B cell (primary cell): ENCODE data around the gene IL1RN. TPM values are rescaled to one million over a fixed set of nuclear protein-coding genes. Genes with fewer than 3 reads are reported as not detected.

ENCODE experiments used
- ATAC-seq: fragments of 200-7000 bp; cut with Tn5 transposase; one replicate; pipeline ENCODE4 v1.10.0; 2021; ENCODE audit warnings: low read depth, mild to moderate bottlenecking, moderate number of reproducible peaks, moderate library complexity
- CTCF ChIA-PET: fragments of 350-600 bp; sonication (Branson Sonifier 250); formaldehyde crosslinking; loops from one replicate; lab custom pipeline; 2021; ENCODE audit warnings: antibody characterized with exemption, inconsistent platforms; lab: Charles Lee
- POLR2A ChIA-PET: fragments of 350-600 bp; sonication (Branson Sonifier 250); formaldehyde crosslinking; loops from one replicate; lab custom pipeline; 2021; ENCODE audit warnings: antibody characterized with exemption; lab: Charles Lee
- DNase-seq: peaks from one replicate; pipeline ENCODE4 v3.0.0; 2013
- H2AFZ ChIP-seq: 2 replicates; pipeline ENCODE4 v1.6.1; 2012; ENCODE audit warnings: mild to moderate bottlenecking, low read depth, low read length; ENCODE audit not compliant: insufficient read depth, poor library complexity, severe bottlenecking
- H3K27ac ChIP-seq, 2 donors: 1 replicate in 1 of 2; 2 replicates in 1 of 2; pipeline ENCODE4 v1.5.1; 2012 to 2013; ENCODE audit warnings: low read length in 2 of 2, mild to moderate bottlenecking in 2 of 2, moderate library complexity in 1 of 2
- H3K27me3 ChIP-seq, 4 experiments: fragments of 200-600 bp in 1 of 4; sonication (generic) in 1 of 4; replicated peaks in 1 of 4; 1 replicate in 2 of 4; 2 replicates in 2 of 4; pipeline versions ENCODE4 v1.6.1 to v1.7.0; 2013 to 2016; ENCODE audit warnings: low read length in 3 of 4, mild to moderate bottlenecking in 2 of 4, mixed read lengths in 1 of 4, moderate library complexity in 1 of 4; ENCODE audit not compliant: insufficient read depth in 4 of 4, control insufficient read depth in 3 of 4; ENCODE audit errors: control extremely low read depth in 1 of 4
- H3K36me3 ChIP-seq, 2 experiments: replicated peaks in 1 of 2; 1 replicate in 1 of 2; 2 replicates in 1 of 2; pipeline versions ENCODE4 v1.6.1 to v1.7.1; 2013; ENCODE audit warnings: low read length in 1 of 2; ENCODE audit not compliant: insufficient read depth in 2 of 2, control insufficient read depth in 1 of 2; ENCODE audit errors: control extremely low read depth in 1 of 2, extremely low read depth in 1 of 2
- H3K4me1 ChIP-seq, 2 donors: fragments of 200-600 bp in 1 of 2; sonication (generic) in 1 of 2; 1 replicate in 1 of 2; 2 replicates in 1 of 2; pipeline versions ENCODE4 v1.5.1 to v1.6.1; 2013 to 2017; ENCODE audit warnings: low read length in 2 of 2; ENCODE audit not compliant: control insufficient read depth in 2 of 2, insufficient read depth in 2 of 2
- H3K4me2 ChIP-seq: replicated peaks from 2 replicates; pipeline ENCODE3; 2012; ENCODE audit warnings: mild to moderate bottlenecking, low read depth, low read length; ENCODE audit not compliant: poor library complexity, severe bottlenecking
- H3K4me3 ChIP-seq, 5 experiments: fragments of 200-600 bp in 1 of 5; sonication (generic) in 1 of 5; 1 replicate in 3 of 5; 2 replicates in 2 of 5; pipeline versions ENCODE4 v1.5.1 to v1.7.0; 2011 to 2016; ENCODE audit warnings: low read length in 4 of 5, mild to moderate bottlenecking in 4 of 5, low read depth in 2 of 5, control low read depth in 1 of 5, moderate library complexity in 1 of 5; ENCODE audit not compliant: insufficient read depth in 1 of 5; ENCODE audit errors: control extremely low read depth in 1 of 5, extremely low read depth in 1 of 5
- H3K79me2 ChIP-seq: fragments of 200-600 bp; sonication (generic); one replicate; pipeline ENCODE4 v1.6.0; 2016; ENCODE audit warnings: low read length; ENCODE audit not compliant: control insufficient read depth, insufficient read depth
- H3K9ac ChIP-seq: fragments of 200-600 bp; sonication (generic); 2 replicates; pipeline ENCODE4 v1.6.1; 2017; ENCODE audit warnings: mild to moderate bottlenecking, low read length, moderate library complexity
- H3K9me3 ChIP-seq, 3 donors: one replicate each; pipeline versions ENCODE4 v1.6.1 to v1.7.1; 2013; ENCODE audit warnings: low read length in 2 of 3; ENCODE audit not compliant: control insufficient read depth in 2 of 3, insufficient read depth in 1 of 3; ENCODE audit errors: control extremely low read depth in 1 of 3
- H4K20me1 ChIP-seq: 2 replicates; pipeline ENCODE4 v1.6.0; 2012; ENCODE audit warnings: mild to moderate bottlenecking, low read length; ENCODE audit not compliant: insufficient read depth, control insufficient read depth, poor library complexity, severe bottlenecking
- H3K27ac Mint-ChIP-seq: one replicate; pipeline ENCODE4 v1.8.0; 2021; ENCODE audit warnings: mixed read lengths
- H3K27me3 Mint-ChIP-seq: one replicate; pipeline ENCODE4 v1.8.0; 2021; ENCODE audit warnings: mixed read lengths
- H3K4me1 Mint-ChIP-seq: one replicate; pipeline ENCODE4 v1.8.0; 2021; ENCODE audit warnings: mixed read lengths
- H3K4me3 Mint-ChIP-seq: one replicate; pipeline ENCODE4 v1.8.0; 2021; ENCODE audit warnings: mixed read lengths
- H3K9me3 Mint-ChIP-seq: one replicate; pipeline ENCODE4 v1.8.0; 2022; ENCODE audit warnings: mixed read lengths; ENCODE audit not compliant: insufficient read depth
- CTCF ChIP-seq: fragments of 200-600 bp; IDR thresholded peaks from one replicate; pipeline ENCODE4 v1.8.0; 2022; ENCODE audit warnings: antibody characterized with exemption, mild to moderate bottlenecking
- EZH2 ChIP-seq: IDR thresholded peaks from 2 replicates; pipeline ENCODE4 v1.6.1; 2012; ENCODE audit warnings: borderline replicate concordance, low read depth, mild to moderate bottlenecking, moderate library complexity, low read length; ENCODE audit not compliant: insufficient read depth, poor library complexity, severe bottlenecking
- WGBS: methylation state at CpG from one replicate; pipeline ENCODE4 v1.1.5; 2013; ENCODE audit warnings: missing lambda C conversion rate; ENCODE audit not compliant: insufficient coverage; 5-methylcytosine and 5-hydroxymethylcytosine counted together
- intact Hi-C: fragments of 100-400 bp; cut with micrococcal nuclease; formaldehyde crosslinking; loops from one replicate; pipeline ENCODE4 v1.10.0; 2022
- polyA minus RNA-seq: library from RNA; depleted of rRNA, polyadenylated mRNA; stranded (reverse); fragments of >200 nt; gene quantifications from 2 replicates; pipeline ENCODE4 v1.2.3, GENCODE V29; 2012
- polyA plus RNA-seq: library from polyadenylated mRNA; depleted of rRNA; stranded (reverse); fragments of >200 nt; gene quantifications from 2 replicates; pipeline ENCODE4 v1.2.3, GENCODE V29; 2012
- total RNA-seq, 2 donors: library from RNA; stranded (reverse); fragments of 120-200 nt in 1 of 2; gene quantifications; 1 replicate in 1 of 2; 2 replicates in 1 of 2; pipeline versions ENCODE4 v1.2.3 to v1.2.4, GENCODE V29; 2013 to 2022

The IL1RN gene
- not detected in 2 replicates for total RNA-seq
- 0.35 TPM for total RNA-seq (2013)
- 0.40 and 0.79 TPM in 2 replicates for polyA plus RNA-seq
- polyA minus RNA-seq = 0.50 and 0.60 TPM in 2 replicates

- Histone ChIP-seq H2AFZ (no peak within 1 kb of the TSS), H3K9ac (no peak within 1 kb of the TSS), H3K27ac (no peak within 1 kb of the TSS), H3K4me2 (no peak within 1 kb of the TSS), H3K9me3 (no peaks in the 10 kb centered on the region), H3K27me3 (peaks cover 0 to 5% (median 2%) of the 10 kb centered on the region in 4 experiments), H3K4me1 (peaks cover 12 to 15% of the 10 kb centered on the region in 2 donors), H3K4me3 (peak within 1 kb of the TSS in 1 of 5 experiments; percentile 48), H3K79me2 (no peaks in the 10 kb centered on the region), H4K20me1 (no peaks in the 10 kb centered on the region), H3K36me3 (no peaks in the 10 kb centered on the region)
- no peak for TF ChIP-seq EZH2
- TF ChIP-seq CTCF = no peak
- ATAC-seq = no peak
- H3K27me3 Mint-ChIP-seq = peaks cover 16% of the 10 kb centered on the region
- H3K27ac Mint-ChIP-seq = no peak within 1 kb of the TSS
- H3K4me1 Mint-ChIP-seq = peaks cover 16% of the 10 kb centered on the region
- no peak for DNase-seq
- WGBS = 91% methylated on average over 7 of the region's 16 CpGs
- no peak within 1 kb of the TSS for H3K4me3 Mint-ChIP-seq
- intact Hi-C loops = no loop called here
- no peaks in the 10 kb centered on the region for H3K9me3 Mint-ChIP-seq
- ChIA-PET CTCF (interaction anchor here (1.0 kb wide), 2 partner anchors 10 kb away, joined by 3 to 4 read pairs; no protein-coding TSS in a partner anchor), POLR2A (no interaction called here)
These were observed at the start of gene IL1RN for GRCh38 chr2:113126845-113127645. IL1RN (plus strand) TSS chr2:113127598; CDS start chr2:113127625, 27 bp downstream.

- ATAC-seq = no peak
- Histone ChIP-seq H2AFZ (no peak overlapping the region), H3K36me3 (no peaks in the 10 kb centered on the region), H3K9ac (no peak overlapping the region), H3K79me2 (no peaks in the 10 kb centered on the region), H3K4me3 (no peak overlapping the region), H3K27me3 (peaks cover 0 to 17% (median 4%) of the 10 kb centered on the region in 4 experiments), H4K20me1 (no peaks in the 10 kb centered on the region), H3K4me2 (no peak overlapping the region), H3K9me3 (no peaks in the 10 kb centered on the region), H3K27ac (no peak overlapping the region), H3K4me1 (no peaks in the 10 kb centered on the region)
- intact Hi-C loops = no loop called here
- Mint-ChIP-seq H3K4me1 (no peaks in the 10 kb centered on the region), H3K4me3 (no peak overlapping the region), H3K27ac (no peak overlapping the region), H3K9me3 (no peaks in the 10 kb centered on the region), H3K27me3 (peaks cover 41% of the 10 kb centered on the region)
- DNase-seq = no peak
- POLR2A ChIA-PET = no interaction called here
- 64% methylated on average over 1 of the region's 1 CpG for WGBS
- TF ChIP-seq CTCF = no peak
- no peak for TF ChIP-seq EZH2
- CTCF ChIA-PET = interaction anchor here (0.8 to 1.7 kb wide), 3 partner anchors 10 to 60 kb away, joined by 3 to 5 read pairs (median 4); no protein-coding TSS in a partner anchor
These were observed 49.5 kb upstream of the IL1RN start for GRCh38 chr2:113077921-113078320.
